Uterus (tissue), 2 donors: Measurements from ENCODE around the gene ZNF513.

Experiments used
- POLR2A ChIP-seq, 2 donors: fragments of 450-650 bp; IDR thresholded peaks; one replicate each; pipeline ENCODE4 v1.6.1; 2016; ENCODE audit warnings: antibody characterized with exemption in 2 of 2, mild to moderate bottlenecking in 1 of 2, moderate library complexity in 1 of 2
- TF ChIP-seq, protein P1 (sequence below), 4 experiments: fragments of 200-600 bp in 2 of 4; fragments of 450-650 bp in 2 of 4; sonication (generic) in 2 of 4; IDR thresholded peaks; one replicate each; pipeline ENCODE4 v1.5.1; 2016 to 2019; ENCODE audit warnings: antibody characterized with exemption in 4 of 4, mild to moderate bottlenecking in 2 of 4, moderate library complexity in 1 of 4

DNA sequence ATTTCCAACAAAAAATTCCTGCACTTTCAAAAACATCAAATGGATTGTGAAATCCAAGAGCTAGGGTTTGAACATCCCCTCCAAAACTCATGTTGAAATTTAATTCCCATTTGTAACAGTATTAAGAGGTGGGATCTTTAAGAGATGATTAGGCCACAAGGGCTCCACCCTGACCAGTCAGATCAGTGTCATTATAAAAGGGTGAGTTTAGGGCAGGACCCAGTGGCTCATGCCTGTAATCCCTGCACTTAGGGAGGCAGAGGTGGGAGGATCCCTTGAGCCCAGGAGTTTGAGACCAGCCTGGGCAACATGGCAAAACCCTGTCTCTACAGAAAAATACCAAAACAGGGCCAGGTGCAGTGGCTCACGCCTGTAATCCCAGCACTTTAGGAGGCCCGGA, 32.9 kb downstream of the ZNF513 start:
- no peak for TF ChIP-seq POLR2A (IDR thresholded peaks at IDR 0.05)
- TF ChIP-seq, protein P1, sequence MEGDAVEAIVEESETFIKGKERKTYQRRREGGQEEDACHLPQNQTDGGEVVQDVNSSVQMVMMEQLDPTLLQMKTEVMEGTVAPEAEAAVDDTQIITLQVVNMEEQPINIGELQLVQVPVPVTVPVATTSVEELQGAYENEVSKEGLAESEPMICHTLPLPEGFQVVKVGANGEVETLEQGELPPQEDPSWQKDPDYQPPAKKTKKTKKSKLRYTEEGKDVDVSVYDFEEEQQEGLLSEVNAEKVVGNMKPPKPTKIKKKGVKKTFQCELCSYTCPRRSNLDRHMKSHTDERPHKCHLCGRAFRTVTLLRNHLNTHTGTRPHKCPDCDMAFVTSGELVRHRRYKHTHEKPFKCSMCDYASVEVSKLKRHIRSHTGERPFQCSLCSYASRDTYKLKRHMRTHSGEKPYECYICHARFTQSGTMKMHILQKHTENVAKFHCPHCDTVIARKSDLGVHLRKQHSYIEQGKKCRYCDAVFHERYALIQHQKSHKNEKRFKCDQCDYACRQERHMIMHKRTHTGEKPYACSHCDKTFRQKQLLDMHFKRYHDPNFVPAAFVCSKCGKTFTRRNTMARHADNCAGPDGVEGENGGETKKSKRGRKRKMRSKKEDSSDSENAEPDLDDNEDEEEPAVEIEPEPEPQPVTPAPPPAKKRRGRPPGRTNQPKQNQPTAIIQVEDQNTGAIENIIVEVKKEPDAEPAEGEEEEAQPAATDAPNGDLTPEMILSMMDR (IDR thresholded peaks at IDR 0.05) = no peak
